Measurements from ENCODE around the gene TSPAN2.

DNA sequence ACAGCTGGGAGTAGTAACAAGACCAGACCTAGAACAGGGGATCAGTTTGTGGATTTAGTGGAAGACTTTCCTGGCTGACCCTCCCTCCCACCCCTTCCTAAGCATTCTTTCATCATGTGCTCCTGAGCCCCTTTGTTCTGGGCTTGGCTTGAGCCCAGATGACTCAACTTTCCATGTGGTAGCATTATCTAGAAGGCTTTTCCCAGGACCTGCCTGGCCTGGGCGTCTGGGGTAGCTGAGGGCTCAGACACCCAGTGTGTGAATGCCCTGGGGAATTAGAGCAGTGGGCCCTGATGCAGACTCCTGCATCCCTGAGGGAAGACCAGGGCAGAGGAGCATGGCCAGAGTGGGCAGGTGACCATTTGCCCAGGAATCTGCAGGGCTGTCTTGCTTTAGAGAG is 44.1 kb upstream of the TSPAN2 start:
- TF ChIP-seq, protein P1, sequence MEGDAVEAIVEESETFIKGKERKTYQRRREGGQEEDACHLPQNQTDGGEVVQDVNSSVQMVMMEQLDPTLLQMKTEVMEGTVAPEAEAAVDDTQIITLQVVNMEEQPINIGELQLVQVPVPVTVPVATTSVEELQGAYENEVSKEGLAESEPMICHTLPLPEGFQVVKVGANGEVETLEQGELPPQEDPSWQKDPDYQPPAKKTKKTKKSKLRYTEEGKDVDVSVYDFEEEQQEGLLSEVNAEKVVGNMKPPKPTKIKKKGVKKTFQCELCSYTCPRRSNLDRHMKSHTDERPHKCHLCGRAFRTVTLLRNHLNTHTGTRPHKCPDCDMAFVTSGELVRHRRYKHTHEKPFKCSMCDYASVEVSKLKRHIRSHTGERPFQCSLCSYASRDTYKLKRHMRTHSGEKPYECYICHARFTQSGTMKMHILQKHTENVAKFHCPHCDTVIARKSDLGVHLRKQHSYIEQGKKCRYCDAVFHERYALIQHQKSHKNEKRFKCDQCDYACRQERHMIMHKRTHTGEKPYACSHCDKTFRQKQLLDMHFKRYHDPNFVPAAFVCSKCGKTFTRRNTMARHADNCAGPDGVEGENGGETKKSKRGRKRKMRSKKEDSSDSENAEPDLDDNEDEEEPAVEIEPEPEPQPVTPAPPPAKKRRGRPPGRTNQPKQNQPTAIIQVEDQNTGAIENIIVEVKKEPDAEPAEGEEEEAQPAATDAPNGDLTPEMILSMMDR (IDR thresholded peaks at IDR 0.05; ENCODE audit: poor library complexity), result no peak
- TF ChIP-seq EZH2 (IDR thresholded peaks at IDR 0.05; ENCODE audit: borderline replicate concordance), result no peak
